Thyroid gland (tissue), 4 donors: Measurements from ENCODE around the gene DIP2C.

ENCODE experiments used
- CTCF ChIP-seq, 6 experiments: fragments of 200-600 bp in 3 of 6; fragments of 450-650 bp in 3 of 6; sonication (generic) in 3 of 6; IDR thresholded peaks; one replicate each; pipeline ENCODE4 v1.5.1; 2016 to 2019; ENCODE audit warnings: antibody characterized with exemption in 6 of 6, mild to moderate bottlenecking in 2 of 6, inconsistent platforms in 1 of 6, moderate library complexity in 1 of 6
- POLR2A ChIP-seq, 2 donors: fragments of 450-650 bp; IDR thresholded peaks; one replicate each; pipeline ENCODE4 v1.6.1; 2017; ENCODE audit warnings: antibody characterized with exemption in 2 of 2, mild to moderate bottlenecking in 2 of 2, moderate library complexity in 1 of 2

GRCh38 chr10:620971-621370 lies 68.5 kb downstream of the DIP2C start:
- no peak for TF ChIP-seq CTCF (IDR thresholded peaks at IDR 0.05)
- TF ChIP-seq POLR2A (IDR thresholded peaks at IDR 0.05): no peak
